ENCODE measurements around the gene SHISA6. TPM values are rescaled to one million over a fixed set of nuclear protein-coding genes. Genes with fewer than 3 reads are reported as not detected.

Gene SHISA6
- polyA plus RNA-seq, 1 donor (not counting 4 experiments of a cell fraction or from before 2014, with no cell fraction given): 2.2 TPM

DNA sequence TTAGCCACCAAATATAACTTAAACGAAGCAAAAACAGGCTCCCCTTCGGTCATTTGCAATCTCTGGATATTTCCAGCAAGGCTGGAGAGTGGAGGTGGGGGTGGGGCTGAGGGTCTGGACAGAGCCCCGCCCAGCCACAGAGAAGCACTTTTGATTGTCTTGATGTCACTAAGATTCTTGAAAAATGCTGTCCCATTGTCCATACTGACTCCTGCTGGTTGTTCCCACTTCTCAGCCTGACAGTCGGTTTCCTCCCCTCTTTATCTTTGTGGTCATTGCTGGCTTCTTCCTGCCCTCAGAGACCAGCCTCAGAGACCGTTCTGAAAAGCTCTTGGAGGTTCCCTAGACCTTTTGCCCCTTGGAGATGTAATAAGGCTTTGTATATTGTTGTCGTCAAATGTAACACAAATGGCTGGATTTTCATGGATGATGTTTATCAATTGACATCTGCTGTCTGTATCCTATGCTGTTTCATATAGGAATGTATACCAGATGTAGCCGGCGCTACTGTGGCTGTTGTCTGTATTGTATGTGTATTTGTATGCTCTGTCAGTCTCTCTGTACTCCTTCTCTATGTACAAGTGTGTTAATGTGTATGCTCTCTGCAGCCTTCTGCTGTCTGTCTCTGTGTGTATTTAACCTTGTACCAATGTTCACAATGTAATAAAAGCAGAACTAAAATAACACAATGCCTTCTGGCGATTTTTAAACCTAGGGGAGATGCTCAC lies 262.5 kb downstream of the SHISA6 start:
- H4K20me1 ChIP-seq (ENCODE audit: control insufficient read depth, extremely low read depth, insufficient read depth, low read length): no peaks in the 10 kb centered on the region
- no peak for TF ChIP-seq EZH2 (IDR thresholded peaks at IDR 0.05; ENCODE audit: low read length)
- TF ChIP-seq, protein P1, sequence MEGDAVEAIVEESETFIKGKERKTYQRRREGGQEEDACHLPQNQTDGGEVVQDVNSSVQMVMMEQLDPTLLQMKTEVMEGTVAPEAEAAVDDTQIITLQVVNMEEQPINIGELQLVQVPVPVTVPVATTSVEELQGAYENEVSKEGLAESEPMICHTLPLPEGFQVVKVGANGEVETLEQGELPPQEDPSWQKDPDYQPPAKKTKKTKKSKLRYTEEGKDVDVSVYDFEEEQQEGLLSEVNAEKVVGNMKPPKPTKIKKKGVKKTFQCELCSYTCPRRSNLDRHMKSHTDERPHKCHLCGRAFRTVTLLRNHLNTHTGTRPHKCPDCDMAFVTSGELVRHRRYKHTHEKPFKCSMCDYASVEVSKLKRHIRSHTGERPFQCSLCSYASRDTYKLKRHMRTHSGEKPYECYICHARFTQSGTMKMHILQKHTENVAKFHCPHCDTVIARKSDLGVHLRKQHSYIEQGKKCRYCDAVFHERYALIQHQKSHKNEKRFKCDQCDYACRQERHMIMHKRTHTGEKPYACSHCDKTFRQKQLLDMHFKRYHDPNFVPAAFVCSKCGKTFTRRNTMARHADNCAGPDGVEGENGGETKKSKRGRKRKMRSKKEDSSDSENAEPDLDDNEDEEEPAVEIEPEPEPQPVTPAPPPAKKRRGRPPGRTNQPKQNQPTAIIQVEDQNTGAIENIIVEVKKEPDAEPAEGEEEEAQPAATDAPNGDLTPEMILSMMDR (optimal IDR thresholded peaks at IDR 0.05 in 1 of 3, IDR thresholded peaks at IDR 0.05 in 1 of 3, conservative IDR thresholded peaks at IDR 0.05 in 1 of 3; ENCODE audit: extremely low read depth in 1 of 3, insufficient read depth in 2 of 3, low read length in 3 of 3): no peak
- no peaks in the 10 kb centered on the region for H3K36me3 ChIP-seq (ENCODE audit: control insufficient read depth in 2 of 2, extremely low read depth in 1 of 2, insufficient read depth in 2 of 2, low read length in 2 of 2)
- no peaks in the 10 kb centered on the region for H3K4me1 ChIP-seq (ENCODE audit: control insufficient read depth, extremely low read depth, insufficient read depth, low read length)
- no peak overlapping the region for H3K9ac ChIP-seq (ENCODE audit: control insufficient read depth, extremely low read depth, insufficient read depth, low read length)
- H3K9me1 ChIP-seq (ENCODE audit: control insufficient read depth, extremely low read depth, insufficient read depth, low read length): no peaks in the 10 kb centered on the region
- H3K4me3 ChIP-seq (ENCODE audit: control insufficient read depth in 2 of 3, extremely low read depth in 1 of 3, insufficient read depth in 2 of 3, low read depth in 1 of 3, low read length in 3 of 3): no peak overlapping the region
- no peaks in the 10 kb centered on the region for H3K79me2 ChIP-seq (ENCODE audit: control insufficient read depth, insufficient read depth, low read length)
- dilution Hi-C loops (cut with MboI; ENCODE audit: extremely low pct_ligation_motif_present, low sequenced_read_pairs): no loop called here
- no peak overlapping the region for H2AFZ ChIP-seq (ENCODE audit: control insufficient read depth, low read length)
- H3K27ac ChIP-seq (ENCODE audit: control insufficient read depth, insufficient read depth, low read length): no peak overlapping the region
- H3K4me2 ChIP-seq (ENCODE audit: control insufficient read depth, extremely low read depth, insufficient read depth, low read depth, low read length): no peak overlapping the region
- peaks cover 3% of the 10 kb centered on the region for H3K9me3 ChIP-seq (ENCODE audit: control insufficient read depth, low read depth, low read length)
- no peaks in the 10 kb centered on the region for H3K27me3 ChIP-seq (ENCODE audit: control insufficient read depth, extremely low read depth, insufficient read depth, low read length)
- DNase-seq (ENCODE audit: low read depth, low spot score) (no peak), FAIRE-seq (no peak)

DNA sequence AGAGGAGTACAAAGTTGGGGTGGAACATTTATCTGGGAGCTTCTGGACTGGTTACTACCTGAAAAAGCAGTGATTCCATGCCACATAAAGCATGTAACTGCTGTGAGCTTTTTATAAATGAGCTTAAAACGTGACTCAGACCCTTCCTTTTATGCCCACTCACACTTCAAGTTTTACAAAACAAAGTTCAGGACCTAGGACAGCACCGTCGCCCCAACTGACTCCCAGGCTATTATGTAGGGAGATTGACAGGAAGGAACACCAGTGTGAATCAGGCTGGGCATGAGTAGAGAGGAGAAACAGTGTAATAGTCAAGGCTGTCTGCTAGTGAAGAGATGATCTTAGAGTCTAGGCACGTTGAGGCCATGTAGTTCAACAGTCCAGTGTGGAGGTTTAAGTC lies 265.6 kb downstream of the SHISA6 start:
- Histone ChIP-seq H3K4me3 (ENCODE audit: control insufficient read depth in 2 of 3, extremely low read depth in 1 of 3, insufficient read depth in 2 of 3, low read depth in 1 of 3, low read length in 3 of 3) (no peak overlapping the region), H3K4me1 (ENCODE audit: control insufficient read depth, extremely low read depth, insufficient read depth, low read length) (no peaks in the 10 kb centered on the region), H3K27me3 (ENCODE audit: control insufficient read depth, extremely low read depth, insufficient read depth, low read length) (no peaks in the 10 kb centered on the region), H3K9me3 (ENCODE audit: control insufficient read depth, low read depth, low read length) (no peaks in the 10 kb centered on the region), H3K9ac (ENCODE audit: control insufficient read depth, extremely low read depth, insufficient read depth, low read length) (no peak overlapping the region), H2AFZ (ENCODE audit: control insufficient read depth, low read length) (no peak overlapping the region), H3K9me1 (ENCODE audit: control insufficient read depth, extremely low read depth, insufficient read depth, low read length) (no peaks in the 10 kb centered on the region), H3K27ac (ENCODE audit: control insufficient read depth, insufficient read depth, low read length) (no peak overlapping the region), H3K4me2 (ENCODE audit: control insufficient read depth, extremely low read depth, insufficient read depth, low read depth, low read length) (no peak overlapping the region), H3K79me2 (ENCODE audit: control insufficient read depth, insufficient read depth, low read length) (no peaks in the 10 kb centered on the region), H3K36me3 (ENCODE audit: control insufficient read depth in 2 of 2, extremely low read depth in 1 of 2, insufficient read depth in 2 of 2, low read length in 2 of 2) (no peaks in the 10 kb centered on the region), H4K20me1 (ENCODE audit: control insufficient read depth, extremely low read depth, insufficient read depth, low read length) (no peaks in the 10 kb centered on the region)
- DNase-seq (ENCODE audit: low read depth, low spot score) (no peak), FAIRE-seq (no peak)
- dilution Hi-C loops (cut with MboI; ENCODE audit: extremely low pct_ligation_motif_present, low sequenced_read_pairs): no loop called here
- no peak for TF ChIP-seq EZH2 (IDR thresholded peaks at IDR 0.05; ENCODE audit: low read length)
- TF ChIP-seq, protein P1 (optimal IDR thresholded peaks at IDR 0.05 in 1 of 3, IDR thresholded peaks at IDR 0.05 in 1 of 3, conservative IDR thresholded peaks at IDR 0.05 in 1 of 3; ENCODE audit: extremely low read depth in 1 of 3, insufficient read depth in 2 of 3, low read length in 3 of 3): no peak
